Thyroid gland (tissue), 4 donors: ENCODE results near the gene FAM53A. TPM values are rescaled to one million over a fixed set of nuclear protein-coding genes. Genes with fewer than 3 reads are reported as not detected.

Source experiments
- DNase-seq, 2 donors: peaks; one replicate each; pipeline ENCODE4 v3.0.0-alpha.2; 2019
- H3K27ac ChIP-seq, 3 donors: fragments of 200-600 bp; sonication (generic); 1 replicate in 2 of 3; 2 replicates in 1 of 3; pipeline ENCODE4 v1.5.1; 2016 to 2019; ENCODE audit warnings: mild to moderate bottlenecking in 1 of 3, moderate library complexity in 1 of 3
- H3K27me3 ChIP-seq: fragments of 200-600 bp; sonication (generic); one replicate; pipeline ENCODE4 v1.5.1; 2019
- H3K36me3 ChIP-seq, 2 donors: fragments of 200-600 bp; sonication (generic); one replicate each; pipeline ENCODE4 v1.5.1; 2016 to 2019
- H3K4me1 ChIP-seq, 2 donors: fragments of 200-600 bp; sonication (generic); one replicate each; pipeline ENCODE4 v1.5.1; 2017 to 2019
- H3K4me3 ChIP-seq, 3 donors: fragments of 200-600 bp; sonication (generic); replicated peaks in 1 of 3; 1 replicate in 2 of 3; 2 replicates in 1 of 3; pipeline ENCODE4 v1.5.1; 2016; ENCODE audit warnings: mild to moderate bottlenecking in 1 of 3
- H3K9me3 ChIP-seq: fragments of 200-600 bp; sonication (generic); one replicate; pipeline ENCODE4 v1.5.1; 2017
- POLR2A ChIP-seq, 2 donors: fragments of 450-650 bp; IDR thresholded peaks; one replicate each; pipeline ENCODE4 v1.6.1; 2017; ENCODE audit warnings: antibody characterized with exemption in 2 of 2, mild to moderate bottlenecking in 2 of 2, moderate library complexity in 1 of 2
- WGBS, 2 donors: methylation state at CpG; one replicate each; pipeline ENCODE4 v1.1.5; 2017; 5-methylcytosine and 5-hydroxymethylcytosine counted together
- intact Hi-C: fragments of 100-400 bp; cut with DNase I; formaldehyde crosslinking; loops from one replicate; pipeline ENCODE4 v1.15.1; 2023
- total RNA-seq, 4 donors: library from RNA; depleted of rRNA; stranded (reverse); fragments of >200 nt; gene quantifications; one replicate each; pipeline ENCODE4 v1.2.3, GENCODE V29; 2016
- TF ChIP-seq, protein P1 (sequence below), 6 experiments: fragments of 200-600 bp in 3 of 6; fragments of 450-650 bp in 3 of 6; sonication (generic) in 3 of 6; IDR thresholded peaks; one replicate each; pipeline ENCODE4 v1.5.1; 2016 to 2019; ENCODE audit warnings: antibody characterized with exemption in 6 of 6, mild to moderate bottlenecking in 2 of 6, inconsistent platforms in 1 of 6, moderate library complexity in 1 of 6

FAM53A gene
- total RNA-seq, 4 donors from 2014 or later: 17.5 to 34.9 (median 21.7) TPM

DNA sequence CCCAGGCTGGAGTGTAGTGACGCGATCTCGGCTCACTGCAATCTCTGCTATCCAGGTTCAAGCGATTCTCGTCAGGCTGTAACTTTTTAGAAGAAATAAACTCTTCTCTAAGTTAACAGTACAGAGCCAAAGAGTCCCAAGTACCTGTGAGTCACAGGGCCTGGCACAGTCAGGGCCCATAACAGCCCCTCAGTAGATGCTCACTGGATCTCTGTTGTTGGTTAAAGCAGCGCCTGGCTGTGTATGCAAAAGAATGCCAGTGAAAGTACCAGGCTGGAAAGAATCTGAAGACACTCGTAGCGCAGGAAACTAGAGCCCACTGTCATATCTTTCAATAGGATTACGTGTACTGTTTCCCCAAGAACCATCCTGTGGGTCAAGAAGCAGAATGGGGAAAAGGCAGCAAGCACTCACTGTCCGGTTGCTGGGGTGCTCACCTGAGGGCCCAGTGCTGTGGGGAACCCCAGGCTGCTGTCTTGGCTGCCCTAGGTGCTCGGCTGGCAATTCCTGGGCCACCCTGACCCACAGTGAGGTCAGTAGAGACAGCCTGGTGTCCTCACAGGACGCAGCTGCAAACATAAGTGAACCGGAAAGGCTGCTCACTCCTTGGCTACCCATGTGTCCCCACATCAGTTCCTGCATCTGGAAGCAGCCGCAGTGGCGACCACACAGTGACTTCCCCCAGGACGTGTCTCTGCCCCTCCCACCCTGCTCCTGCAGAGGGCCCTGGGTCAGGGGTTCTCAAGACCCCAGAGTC lies 31.1 kb upstream of the FAM53A start:
- Histone ChIP-seq H3K27me3 (no peaks in the 10 kb centered on the region), H3K36me3 (peaks cover 3 to 17% of the 10 kb centered on the region in 2 donors), H3K9me3 (no peaks in the 10 kb centered on the region), H3K4me1 (peaks cover 23 to 46% of the 10 kb centered on the region in 2 donors), H3K4me3 (no peak overlapping the region), H3K27ac (no peak overlapping the region)
- intact Hi-C loops: no loop called here
- DNase-seq: no peak
- WGBS, 2 donors: 77 to 82% methylated on average over 14 to 15 of the region's 16 CpGs
- TF ChIP-seq POLR2A (IDR thresholded peaks at IDR 0.05): no peak
- TF ChIP-seq, protein P1, sequence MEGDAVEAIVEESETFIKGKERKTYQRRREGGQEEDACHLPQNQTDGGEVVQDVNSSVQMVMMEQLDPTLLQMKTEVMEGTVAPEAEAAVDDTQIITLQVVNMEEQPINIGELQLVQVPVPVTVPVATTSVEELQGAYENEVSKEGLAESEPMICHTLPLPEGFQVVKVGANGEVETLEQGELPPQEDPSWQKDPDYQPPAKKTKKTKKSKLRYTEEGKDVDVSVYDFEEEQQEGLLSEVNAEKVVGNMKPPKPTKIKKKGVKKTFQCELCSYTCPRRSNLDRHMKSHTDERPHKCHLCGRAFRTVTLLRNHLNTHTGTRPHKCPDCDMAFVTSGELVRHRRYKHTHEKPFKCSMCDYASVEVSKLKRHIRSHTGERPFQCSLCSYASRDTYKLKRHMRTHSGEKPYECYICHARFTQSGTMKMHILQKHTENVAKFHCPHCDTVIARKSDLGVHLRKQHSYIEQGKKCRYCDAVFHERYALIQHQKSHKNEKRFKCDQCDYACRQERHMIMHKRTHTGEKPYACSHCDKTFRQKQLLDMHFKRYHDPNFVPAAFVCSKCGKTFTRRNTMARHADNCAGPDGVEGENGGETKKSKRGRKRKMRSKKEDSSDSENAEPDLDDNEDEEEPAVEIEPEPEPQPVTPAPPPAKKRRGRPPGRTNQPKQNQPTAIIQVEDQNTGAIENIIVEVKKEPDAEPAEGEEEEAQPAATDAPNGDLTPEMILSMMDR (IDR thresholded peaks at IDR 0.05): no peak

DNA sequence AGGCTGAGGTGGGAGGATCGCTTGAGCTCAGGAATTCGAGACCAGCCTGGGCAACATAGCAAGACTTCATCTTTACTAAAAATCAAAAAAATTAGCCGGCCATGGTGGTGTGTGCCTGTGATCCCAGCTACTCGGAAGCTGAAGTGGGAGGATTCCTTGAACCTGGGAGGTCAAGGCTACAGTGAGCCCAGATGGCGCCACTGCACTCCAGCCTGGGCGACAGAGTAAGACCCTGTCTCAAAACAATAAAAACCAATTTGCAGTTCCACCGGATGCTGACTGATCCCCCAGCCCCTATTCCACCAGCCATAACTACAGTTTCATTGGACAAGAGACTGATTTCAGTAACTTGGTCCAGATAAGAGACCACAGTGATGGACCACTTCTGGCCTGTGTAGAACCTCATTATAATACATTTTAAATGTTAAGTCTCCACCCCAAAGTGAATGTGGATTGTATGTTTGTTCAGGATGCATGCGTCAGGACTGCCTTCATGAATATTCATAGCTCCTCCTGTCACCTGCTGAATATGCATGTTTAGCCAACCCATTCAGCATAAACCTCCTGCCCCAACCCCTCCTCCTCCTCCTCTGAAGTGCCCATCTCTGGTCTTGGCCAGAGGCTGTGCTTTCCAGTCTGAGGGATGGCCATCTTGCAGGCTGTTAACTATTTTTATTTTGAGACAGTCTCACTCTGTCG lies 30.3 kb upstream of the FAM53A start:
- Histone ChIP-seq H3K4me1 (peaks cover 16 to 42% of the 10 kb centered on the region in 2 donors), H3K4me3 (no peak overlapping the region), H3K9me3 (no peaks in the 10 kb centered on the region), H3K27ac (no peak overlapping the region), H3K36me3 (peaks cover 3 to 17% of the 10 kb centered on the region in 2 donors), H3K27me3 (no peaks in the 10 kb centered on the region)
- no peak for TF ChIP-seq POLR2A (IDR thresholded peaks at IDR 0.05)
- TF ChIP-seq, protein P1 (IDR thresholded peaks at IDR 0.05): no peak
- intact Hi-C loops: no loop called here
- 67 to 74% methylated on average over 9 of the region's 9 CpGs for WGBS, 2 donors
- DNase-seq: no peak

DNA sequence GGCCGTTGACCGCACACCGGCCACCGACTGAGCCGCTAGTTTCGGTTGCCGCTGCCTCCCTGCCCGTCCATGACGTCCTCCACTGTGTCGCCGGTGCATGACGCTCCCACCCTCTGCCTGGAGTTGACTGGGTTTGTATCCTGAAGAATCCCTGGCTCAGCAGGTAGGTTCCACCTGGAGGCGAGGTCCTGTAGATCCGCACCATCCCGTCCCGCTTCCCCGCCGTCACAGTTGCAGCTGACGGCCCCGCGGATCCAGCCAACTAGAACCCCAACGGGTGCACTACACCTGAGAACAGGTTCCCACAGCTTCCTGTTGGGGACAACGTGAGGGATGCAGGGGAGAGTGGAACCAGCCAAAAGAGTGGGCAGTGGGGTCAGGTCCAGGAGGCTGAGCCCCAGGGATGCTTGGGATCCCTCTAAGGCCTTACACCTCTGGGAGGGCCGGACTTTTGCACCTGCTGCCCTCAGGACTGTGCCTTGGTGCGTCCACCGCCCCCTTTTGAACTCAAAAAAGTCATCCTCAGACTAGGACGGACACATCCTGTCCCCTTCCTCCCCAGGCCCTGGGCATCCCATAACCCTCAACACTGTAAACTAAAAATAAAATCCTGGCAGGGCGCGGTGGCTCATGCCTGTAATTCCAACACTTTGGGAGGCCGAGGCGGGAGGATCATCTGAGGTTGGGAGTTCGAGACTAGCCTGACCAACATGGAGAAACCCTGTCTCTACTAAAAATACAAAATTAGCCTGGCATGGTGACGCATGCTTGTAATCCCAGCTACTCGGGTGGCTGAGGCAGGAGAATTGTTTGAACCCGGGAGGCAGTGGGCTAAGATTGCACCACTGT lies 29.1 kb upstream of the FAM53A start:
- H3K27ac ChIP-seq: peak overlapping the region; percentile 3 to 99 (median 98)
- H3K27me3 ChIP-seq: no peaks in the 10 kb centered on the region
- H3K9me3 ChIP-seq: no peaks in the 10 kb centered on the region
- TF ChIP-seq POLR2A (IDR thresholded peaks at IDR 0.05): no peak
- TF ChIP-seq, protein P1 (IDR thresholded peaks at IDR 0.05): no peak
- intact Hi-C loops: no loop called here
- H3K4me3 ChIP-seq: peak overlapping the region; percentile 15 to 84 (median 56)
- WGBS, 2 donors: 23 to 33% methylated on average over 23 to 31 of the region's 35 CpGs
- H3K4me1 ChIP-seq: peaks cover 21 to 43% of the 10 kb centered on the region in 2 donors
- H3K36me3 ChIP-seq: peaks cover 3 to 13% of the 10 kb centered on the region in 2 donors
- no peak for DNase-seq

DNA sequence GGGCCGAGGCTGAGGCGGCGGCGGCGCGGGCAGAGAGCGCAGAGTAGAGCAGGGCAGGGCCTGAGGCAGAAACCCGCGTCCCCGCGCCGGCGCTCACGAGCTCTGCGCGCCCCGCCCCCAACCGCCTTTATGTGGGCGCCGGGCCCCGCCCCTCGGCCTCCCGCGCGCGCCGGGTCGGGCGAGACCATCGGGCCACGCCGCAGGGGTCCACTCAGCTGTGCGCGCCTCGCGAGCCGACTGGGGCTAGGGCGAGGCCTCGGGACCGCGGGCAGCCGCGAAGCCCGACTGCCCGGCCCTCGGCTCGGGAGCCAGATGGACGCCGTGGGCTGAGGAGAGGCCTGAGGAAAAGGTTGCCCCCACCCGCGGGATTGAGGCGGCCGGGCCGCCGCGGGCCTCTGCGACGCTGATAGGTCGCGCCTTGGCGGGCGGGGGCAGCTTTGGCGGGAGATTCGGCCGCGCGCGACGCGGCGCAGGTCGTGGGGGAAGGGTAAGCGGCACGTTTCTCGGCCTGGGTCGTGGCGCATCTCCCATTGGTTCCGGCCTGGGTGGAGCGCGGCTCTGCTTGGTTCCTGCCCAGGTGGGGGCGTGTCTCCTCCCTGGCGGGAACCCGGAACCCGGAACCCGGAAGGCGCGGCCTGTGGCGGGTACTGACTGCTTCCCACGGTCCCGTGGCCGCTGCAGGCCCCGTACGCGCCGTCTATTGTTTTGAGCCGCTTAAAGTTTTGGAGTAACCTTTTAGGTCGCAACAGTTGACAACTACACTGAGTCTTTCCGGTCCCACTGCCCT lies 28.3 kb upstream of the FAM53A start, which contains the start of gene SLBP:
TSS of gene SLBP (minus strand) at position 104 of the 787 bp plus-strand sequence. CDS start 131 bp downstream, outside the sequence.
- H3K27me3 ChIP-seq: no peaks in the 10 kb centered on the region
- no peaks in the 10 kb centered on the region for H3K9me3 ChIP-seq
- peak; percentile 98 to 99 for DNase-seq
- intact Hi-C loops: no loop called here
- H3K4me1 ChIP-seq: peaks cover 21 to 43% of the 10 kb centered on the region in 2 donors
- peak within 1 kb of the TSS; percentile 56 to 97 (median 84) for H3K4me3 ChIP-seq
- peak within 1 kb of the TSS; percentile 98 to 100 (median 99) for H3K27ac ChIP-seq
- WGBS, 2 donors: 0 to 1% methylated on average over 17 to 33 of the region's 98 CpGs
- H3K36me3 ChIP-seq: peaks cover 0 to 4% of the 10 kb centered on the region in 2 donors
- TF ChIP-seq, protein P1 (IDR thresholded peaks at IDR 0.05): no peak
- peak; percentile 65 to 96 for TF ChIP-seq POLR2A (IDR thresholded peaks at IDR 0.05)
